ENCODE measurements around the gene SOS1. TPM values are rescaled to one million over a fixed set of nuclear protein-coding genes. Genes with fewer than 3 reads are reported as not detected.
A peak's percentile ranks its signal among the peaks of the same experiment; 100 is the strongest.

SOS1 gene
- 10 to 100 TPM; 38.7 to 49.1 (median 40.8) TPM for total RNA-seq

DNA sequence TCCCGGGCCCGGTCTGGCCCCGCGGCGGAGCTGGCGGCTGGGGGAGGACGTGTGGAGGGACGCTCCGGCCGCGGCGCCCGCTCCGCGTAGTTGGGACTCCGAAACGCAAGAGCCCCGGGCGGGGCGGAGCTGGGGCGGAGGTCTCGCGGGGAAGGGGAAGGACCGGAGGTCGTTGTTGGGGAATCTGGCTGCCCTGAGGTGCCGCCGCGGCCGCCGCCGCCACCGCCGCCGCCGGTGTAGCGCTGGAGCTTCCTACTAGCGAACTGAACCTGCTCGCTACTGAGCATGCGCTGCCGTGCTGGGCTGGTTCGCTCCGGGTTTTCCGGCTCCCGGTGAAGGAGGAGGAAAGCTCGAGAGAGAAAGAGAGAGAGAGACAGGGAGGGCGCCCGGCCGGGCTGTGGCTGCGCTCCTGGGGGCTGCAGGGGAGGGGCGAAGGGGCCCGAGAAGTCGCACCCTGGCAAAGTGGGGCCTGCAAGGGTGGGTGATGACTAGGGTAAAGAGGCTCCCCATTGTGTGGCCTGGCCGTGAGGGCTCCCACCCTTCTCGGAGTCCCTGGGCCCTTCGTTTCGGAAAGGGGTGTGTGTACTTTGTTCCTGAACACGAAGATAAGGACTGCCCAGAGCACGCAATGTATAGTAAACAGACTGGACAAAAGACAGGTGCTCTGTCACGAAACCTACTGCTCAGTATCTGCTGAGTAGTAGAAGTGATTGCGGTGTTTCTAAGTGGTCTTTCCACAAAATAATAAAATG lies at the start of gene SOS1:
SOS1 (minus strand) TSS at position 281 of the 752 bp plus-strand sequence. CDS start 629 bp downstream, outside the sequence.
- Histone ChIP-seq H3K4me3 (peak within 1 kb of the TSS; percentile 59 to 93 (median 88)), H3K4me1 (peaks cover 0 to 50% (median 5%) of the 10 kb centered on the region in 4 donors), H3K36me3 (no peaks in the 10 kb centered on the region), H3K27me3 (no peaks in the 10 kb centered on the region), H3K27ac (peak within 1 kb of the TSS; percentile 86 to 98 (median 92)), H3K9me3 (no peaks in the 10 kb centered on the region)
- DNase-seq, result peak; percentile 94 to 98 (median 97)
- TF ChIP-seq, protein P1, sequence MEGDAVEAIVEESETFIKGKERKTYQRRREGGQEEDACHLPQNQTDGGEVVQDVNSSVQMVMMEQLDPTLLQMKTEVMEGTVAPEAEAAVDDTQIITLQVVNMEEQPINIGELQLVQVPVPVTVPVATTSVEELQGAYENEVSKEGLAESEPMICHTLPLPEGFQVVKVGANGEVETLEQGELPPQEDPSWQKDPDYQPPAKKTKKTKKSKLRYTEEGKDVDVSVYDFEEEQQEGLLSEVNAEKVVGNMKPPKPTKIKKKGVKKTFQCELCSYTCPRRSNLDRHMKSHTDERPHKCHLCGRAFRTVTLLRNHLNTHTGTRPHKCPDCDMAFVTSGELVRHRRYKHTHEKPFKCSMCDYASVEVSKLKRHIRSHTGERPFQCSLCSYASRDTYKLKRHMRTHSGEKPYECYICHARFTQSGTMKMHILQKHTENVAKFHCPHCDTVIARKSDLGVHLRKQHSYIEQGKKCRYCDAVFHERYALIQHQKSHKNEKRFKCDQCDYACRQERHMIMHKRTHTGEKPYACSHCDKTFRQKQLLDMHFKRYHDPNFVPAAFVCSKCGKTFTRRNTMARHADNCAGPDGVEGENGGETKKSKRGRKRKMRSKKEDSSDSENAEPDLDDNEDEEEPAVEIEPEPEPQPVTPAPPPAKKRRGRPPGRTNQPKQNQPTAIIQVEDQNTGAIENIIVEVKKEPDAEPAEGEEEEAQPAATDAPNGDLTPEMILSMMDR (IDR thresholded peaks at IDR 0.05), result no peak
- peak; percentile 89 to 96 for TF ChIP-seq POLR2A (IDR thresholded peaks at IDR 0.05)

DNA sequence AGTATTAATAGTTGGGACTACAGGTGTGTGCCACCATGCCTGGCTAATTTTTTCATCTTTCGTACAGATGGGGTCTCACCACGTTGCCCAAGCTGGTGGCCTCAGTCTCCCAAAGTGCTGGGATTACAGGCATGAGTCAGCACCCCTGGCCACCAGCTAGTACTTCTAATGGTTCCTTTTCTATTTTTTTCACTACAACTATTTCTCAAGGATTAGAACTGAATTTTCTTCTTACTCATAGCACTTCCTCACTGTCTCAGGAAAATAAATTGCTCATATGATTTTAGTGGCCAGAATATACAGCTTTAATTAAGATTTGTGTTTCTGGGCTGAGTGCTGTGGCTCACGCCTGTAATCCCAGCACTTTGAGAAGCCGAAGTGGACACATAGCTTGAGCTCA lies 43.2 kb upstream of the SOS1 start:
- no peak for DNase-seq
- TF ChIP-seq POLR2A (IDR thresholded peaks at IDR 0.05), result no peak
- TF ChIP-seq, protein P1 (IDR thresholded peaks at IDR 0.05), result no peak
- H3K4me3 ChIP-seq, result no peak overlapping the region

GRCh38 chr2:39160982-39161381 lies 40.1 kb upstream of the SOS1 start:
- Histone ChIP-seq H3K27me3 (no peaks in the 10 kb centered on the region), H3K9me3 (no peaks in the 10 kb centered on the region), H3K36me3 (no peaks in the 10 kb centered on the region), H3K27ac (no peak overlapping the region), H3K4me3 (no peak overlapping the region), H3K4me1 (no peaks in the 10 kb centered on the region)
- no peak for DNase-seq
- no peak for TF ChIP-seq POLR2A (IDR thresholded peaks at IDR 0.05)
- TF ChIP-seq, protein P1 (IDR thresholded peaks at IDR 0.05), result no peak

More for the DNA sequence above, 43.2 kb upstream of the SOS1 start:
- no peaks in the 10 kb centered on the region for H3K27me3 ChIP-seq
- no peaks in the 10 kb centered on the region for H3K36me3 ChIP-seq
- no peak overlapping the region for H3K27ac ChIP-seq
- H3K4me1 ChIP-seq, result no peaks in the 10 kb centered on the region
- no peaks in the 10 kb centered on the region for H3K9me3 ChIP-seq

- no peaks in the 10 kb centered on the region for H3K9me3 ChIP-seq
- no peaks in the 10 kb centered on the region for H3K27me3 ChIP-seq
- TF ChIP-seq POLR2A (IDR thresholded peaks at IDR 0.05), result no peak
- TF ChIP-seq, protein P1 (IDR thresholded peaks at IDR 0.05), result no peak
- H3K4me3 ChIP-seq, result no peak overlapping the region
- H3K27ac ChIP-seq, result no peak overlapping the region
- DNase-seq, result no peak
- no peaks in the 10 kb centered on the region for H3K36me3 ChIP-seq
- H3K4me1 ChIP-seq, result no peaks in the 10 kb centered on the region
Observed at GRCh38 chr2:39159283-39159682, 38.4 kb upstream of the SOS1 start.

DNA sequence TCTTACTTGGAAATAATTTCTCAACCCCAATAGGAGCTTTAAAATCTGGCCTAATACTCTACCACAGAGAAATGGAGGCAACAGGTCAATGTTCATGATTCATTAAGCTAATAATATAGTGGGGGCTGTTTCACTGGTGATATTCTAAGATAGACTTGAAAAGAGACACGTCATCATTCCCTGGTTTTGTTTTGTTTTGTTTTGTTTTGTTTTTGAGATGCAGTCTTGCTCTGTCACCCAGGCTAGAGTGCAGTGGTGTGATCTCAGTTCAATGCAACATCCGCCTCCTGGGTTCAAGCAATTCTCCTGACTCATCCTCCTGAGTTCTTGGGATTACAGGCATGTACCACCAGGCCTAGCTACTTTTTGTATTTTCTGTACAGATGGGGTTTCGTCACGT lies 37.5 kb upstream of the SOS1 start:
- Histone ChIP-seq H3K4me3 (no peak overlapping the region), H3K36me3 (no peaks in the 10 kb centered on the region), H3K27ac (no peak overlapping the region), H3K27me3 (no peaks in the 10 kb centered on the region), H3K9me3 (no peaks in the 10 kb centered on the region), H3K4me1 (no peaks in the 10 kb centered on the region)
- TF ChIP-seq, protein P1 (IDR thresholded peaks at IDR 0.05), result no peak
- no peak for TF ChIP-seq POLR2A (IDR thresholded peaks at IDR 0.05)
- no peak for DNase-seq

All from Peyer's patch (tissue), 4 donors.